Measurements from ENCODE around the gene XK.
"Not testable (repeated sequence)": the region's sequence is repeated elsewhere in the genome, so short reads cannot be mapped to it uniquely, and the experiment has no call there.

Gene XK

GRCh38 chrX:37685381-37686359 is at the start of gene XK:
TSS of gene XK (plus strand) at chrX:37685791. CDS start at chrX:37685962, 171 bp downstream.
- Histone ChIP-seq H3K4me1 (ENCODE audit: control insufficient read depth in 5 of 5, insufficient read depth in 5 of 5, low read length in 5 of 5) (peaks cover 0 to 5% (median 4%) of the 10 kb centered on the region in 5 donors), H3K4me3 (ENCODE audit: low read depth in 1 of 5, low read length in 5 of 5) (peak within 1 kb of the TSS in 4 of 5 donors; percentile 50 to 68 (median 56)), H3K9me3 (ENCODE audit: control insufficient read depth in 5 of 5, low read length in 5 of 5) (no peaks in the 10 kb centered on the region), H3K9ac (ENCODE audit: low read length in 5 of 5) (peak within 1 kb of the TSS in 1 of 5 donors; percentile 31), H3K27ac (ENCODE audit: low read depth, low read length) (no peak within 1 kb of the TSS), H3K36me3 (ENCODE audit: control insufficient read depth in 5 of 5, insufficient read depth in 5 of 5, low read length in 5 of 5) (no peaks in the 10 kb centered on the region), H3K27me3 (ENCODE audit: control insufficient read depth in 5 of 5, insufficient read depth in 4 of 5, low read length in 5 of 5) (peaks cover 3 to 8% (median 4%) of the 10 kb centered on the region in 5 donors)

- no peak overlapping the region for H3K27ac ChIP-seq (ENCODE audit: low read depth, low read length)
- H3K9me3 ChIP-seq (ENCODE audit: control insufficient read depth in 5 of 5, low read length in 5 of 5): no peaks in the 10 kb centered on the region
- H3K4me1 ChIP-seq (ENCODE audit: control insufficient read depth in 5 of 5, insufficient read depth in 5 of 5, low read length in 5 of 5): no peaks in the 10 kb centered on the region
- no peak overlapping the region for H3K9ac ChIP-seq (ENCODE audit: low read length in 5 of 5)
- no peaks in the 10 kb centered on the region for H3K36me3 ChIP-seq (ENCODE audit: control insufficient read depth in 5 of 5, insufficient read depth in 5 of 5, low read length in 5 of 5)
- peaks cover 0 to 7% (median 2%) of the 10 kb centered on the region in 5 donors for H3K27me3 ChIP-seq (ENCODE audit: control insufficient read depth in 5 of 5, insufficient read depth in 4 of 5, low read length in 5 of 5)
- no peak overlapping the region for H3K4me3 ChIP-seq (ENCODE audit: low read depth in 1 of 5, low read length in 5 of 5)
Observed at GRCh38 chrX:37638047-37638446, 47.5 kb upstream of the XK start.

GRCh38 chrX:37640142-37640541 is 45.4 kb upstream of the XK start:
- Histone ChIP-seq H3K36me3 (ENCODE audit: control insufficient read depth in 5 of 5, insufficient read depth in 5 of 5, low read length in 5 of 5) (no peaks in the 10 kb centered on the region), H3K27me3 (ENCODE audit: control insufficient read depth in 5 of 5, insufficient read depth in 4 of 5, low read length in 5 of 5) (peaks cover 0 to 9% (median 2%) of the 10 kb centered on the region in 5 donors), H3K4me3 (ENCODE audit: low read depth in 1 of 5, low read length in 5 of 5) (no peak overlapping the region), H3K27ac (ENCODE audit: low read depth, low read length) (no peak overlapping the region), H3K9ac (ENCODE audit: low read length in 5 of 5) (no peak overlapping the region), H3K9me3 (ENCODE audit: control insufficient read depth in 5 of 5, low read length in 5 of 5) (no peaks in the 10 kb centered on the region), H3K4me1 (ENCODE audit: control insufficient read depth in 5 of 5, insufficient read depth in 5 of 5, low read length in 5 of 5) (no peaks in the 10 kb centered on the region)

GRCh38 chrX:37641859-37642258 is 43.7 kb upstream of the XK start:
- Histone ChIP-seq H3K9me3 (ENCODE audit: control insufficient read depth in 5 of 5, low read length in 5 of 5) (no peaks in the 10 kb centered on the region), H3K9ac (ENCODE audit: low read length in 5 of 5) (no peak overlapping the region), H3K27me3 (ENCODE audit: control insufficient read depth in 5 of 5, insufficient read depth in 4 of 5, low read length in 5 of 5) (peaks cover 0 to 9% (median 2%) of the 10 kb centered on the region in 5 donors), H3K36me3 (ENCODE audit: control insufficient read depth in 5 of 5, insufficient read depth in 5 of 5, low read length in 5 of 5) (no peaks in the 10 kb centered on the region), H3K4me3 (ENCODE audit: low read depth in 1 of 5, low read length in 5 of 5) (no peak overlapping the region), H3K4me1 (ENCODE audit: control insufficient read depth in 5 of 5, insufficient read depth in 5 of 5, low read length in 5 of 5) (no peaks in the 10 kb centered on the region), H3K27ac (ENCODE audit: low read depth, low read length) (no peak overlapping the region)

DNA sequence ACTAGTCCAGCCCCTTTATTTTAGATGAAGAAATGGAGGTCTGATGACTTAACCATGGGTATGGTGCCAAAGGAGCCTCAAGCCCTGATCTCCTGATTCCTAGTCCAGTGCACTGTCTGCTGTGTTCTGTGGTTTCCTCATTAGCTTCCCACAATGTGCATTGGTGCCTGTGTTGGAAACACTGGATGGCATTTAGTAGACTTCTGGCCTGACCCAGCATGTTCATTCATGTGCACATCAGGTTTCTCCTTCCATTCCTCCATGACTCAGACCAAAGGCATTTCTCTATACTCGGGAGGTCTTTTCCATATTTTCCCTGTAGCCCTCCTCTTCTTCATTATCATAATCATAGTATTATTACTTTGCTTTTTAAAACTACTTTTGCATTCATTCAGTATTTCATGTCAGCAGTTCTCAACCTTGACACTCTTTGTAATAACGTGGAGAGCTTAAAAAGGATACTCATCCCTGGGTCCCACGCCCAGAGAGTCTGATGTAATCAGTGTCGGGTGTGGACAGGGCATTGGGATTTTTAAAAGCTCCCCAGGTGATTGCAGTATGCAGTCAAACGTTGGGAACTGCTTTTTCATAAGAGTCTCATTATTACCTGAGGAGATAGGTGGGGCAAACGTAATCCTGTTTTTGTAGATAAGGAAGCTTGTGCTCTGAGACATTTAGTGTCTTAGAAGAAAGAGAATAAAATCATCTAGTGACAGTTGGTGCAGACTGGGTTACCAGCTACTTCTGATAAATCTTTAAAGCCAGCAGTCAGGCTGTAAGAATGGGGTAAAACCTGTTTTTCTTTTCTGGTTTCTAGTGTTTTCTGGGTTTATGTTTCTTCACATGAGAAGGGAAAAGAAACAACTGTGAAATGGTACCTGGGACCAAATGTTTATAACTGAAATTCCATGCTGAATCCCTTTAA is 40.9 kb upstream of the XK start:
- H3K9ac ChIP-seq (ENCODE audit: low read length in 5 of 5): no peak overlapping the region
- no peak overlapping the region for H3K27ac ChIP-seq (ENCODE audit: low read depth, low read length)

DNA sequence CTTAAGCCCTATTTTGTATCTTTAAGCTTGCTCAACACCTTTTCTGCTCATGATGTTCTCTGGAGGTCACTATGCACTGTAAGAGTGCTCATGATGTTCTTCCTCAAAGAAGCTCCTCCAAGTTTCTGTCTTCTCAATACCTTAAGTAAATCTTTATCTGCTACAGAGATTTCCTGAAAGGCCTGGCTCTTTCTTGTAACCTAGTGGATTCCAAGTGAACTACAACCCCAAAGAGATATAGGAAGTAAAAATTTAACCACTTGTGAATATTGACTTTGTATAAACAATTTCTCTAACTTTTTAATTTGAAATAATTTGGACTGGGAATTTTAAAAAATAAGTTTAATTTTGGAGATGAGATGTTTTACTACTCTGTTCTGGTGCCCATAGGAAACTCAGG is 39.3 kb upstream of the XK start:
- H3K4me3 ChIP-seq (ENCODE audit: low read depth in 1 of 5, low read length in 5 of 5): no peak overlapping the region
- no peak overlapping the region for H3K9ac ChIP-seq (ENCODE audit: low read length in 5 of 5)
- no peaks in the 10 kb centered on the region for H3K9me3 ChIP-seq (ENCODE audit: control insufficient read depth in 5 of 5, low read length in 5 of 5)
- no peaks in the 10 kb centered on the region for H3K36me3 ChIP-seq (ENCODE audit: control insufficient read depth in 5 of 5, insufficient read depth in 5 of 5, low read length in 5 of 5)
- H3K27me3 ChIP-seq (ENCODE audit: control insufficient read depth in 5 of 5, insufficient read depth in 4 of 5, low read length in 5 of 5): peaks cover 0 to 7% (median 2%) of the 10 kb centered on the region in 5 donors
- no peaks in the 10 kb centered on the region for H3K4me1 ChIP-seq (ENCODE audit: control insufficient read depth in 5 of 5, insufficient read depth in 5 of 5, low read length in 5 of 5)
- no peak overlapping the region for H3K27ac ChIP-seq (ENCODE audit: low read depth, low read length)

More for the DNA sequence above, 40.9 kb upstream of the XK start:
- H3K4me3 ChIP-seq (ENCODE audit: low read depth in 1 of 5, low read length in 5 of 5): no peak overlapping the region
- H3K27me3 ChIP-seq (ENCODE audit: control insufficient read depth in 5 of 5, insufficient read depth in 4 of 5, low read length in 5 of 5): peaks cover 0 to 7% (median 2%) of the 10 kb centered on the region in 5 donors
- no peaks in the 10 kb centered on the region for H3K4me1 ChIP-seq (ENCODE audit: control insufficient read depth in 5 of 5, insufficient read depth in 5 of 5, low read length in 5 of 5)
- no peaks in the 10 kb centered on the region for H3K9me3 ChIP-seq (ENCODE audit: control insufficient read depth in 5 of 5, low read length in 5 of 5)
- H3K36me3 ChIP-seq (ENCODE audit: control insufficient read depth in 5 of 5, insufficient read depth in 5 of 5, low read length in 5 of 5): no peaks in the 10 kb centered on the region

- not testable (repeated sequence) for H3K36me3 ChIP-seq (ENCODE audit: control insufficient read depth in 5 of 5, insufficient read depth in 5 of 5, low read length in 5 of 5); H3K27me3 ChIP-seq (ENCODE audit: control insufficient read depth in 5 of 5, insufficient read depth in 4 of 5, low read length in 5 of 5); H3K4me3 ChIP-seq (ENCODE audit: low read depth in 1 of 5, low read length in 5 of 5); H3K9ac ChIP-seq (ENCODE audit: low read length in 5 of 5); H3K4me1 ChIP-seq (ENCODE audit: control insufficient read depth in 5 of 5, insufficient read depth in 5 of 5, low read length in 5 of 5); H3K9me3 ChIP-seq (ENCODE audit: control insufficient read depth in 5 of 5, low read length in 5 of 5); H3K27ac ChIP-seq (ENCODE audit: low read depth, low read length)
Observed at GRCh38 chrX:37650879-37651278, 34.7 kb upstream of the XK start.

DNA sequence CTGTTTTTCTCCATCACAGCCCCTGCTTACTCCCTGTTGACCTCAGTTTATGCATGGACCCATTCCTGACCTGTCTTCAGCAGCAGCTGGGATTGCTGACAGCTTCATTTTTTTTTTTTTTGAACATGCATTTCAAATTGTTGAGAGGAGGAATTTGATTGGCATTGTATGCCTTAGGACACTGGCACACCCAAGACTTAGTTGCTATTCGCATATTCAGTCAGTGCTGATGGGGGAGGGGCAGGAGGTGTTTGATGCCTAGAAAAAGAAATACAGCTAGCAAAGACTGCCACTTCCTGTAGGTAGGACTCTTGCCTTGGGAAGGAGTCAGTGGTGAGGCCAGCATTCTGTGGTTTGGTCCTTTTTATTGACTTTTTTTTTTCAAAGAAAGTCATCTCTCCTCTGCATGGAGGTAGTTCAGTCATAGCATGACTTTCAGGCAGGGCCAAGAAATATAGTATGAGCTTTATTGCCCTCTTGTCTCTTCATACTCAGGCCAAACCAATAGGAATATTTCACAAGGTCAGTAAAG is 33.6 kb upstream of the XK start:
- Histone ChIP-seq H3K36me3 (ENCODE audit: control insufficient read depth in 5 of 5, insufficient read depth in 5 of 5, low read length in 5 of 5) (no peaks in the 10 kb centered on the region), H3K27me3 (ENCODE audit: control insufficient read depth in 5 of 5, insufficient read depth in 4 of 5, low read length in 5 of 5) (peaks cover 0 to 10% (median 0%) of the 10 kb centered on the region in 5 donors), H3K9me3 (ENCODE audit: control insufficient read depth in 5 of 5, low read length in 5 of 5) (no peaks in the 10 kb centered on the region), H3K4me3 (ENCODE audit: low read depth in 1 of 5, low read length in 5 of 5) (no peak overlapping the region), H3K9ac (ENCODE audit: low read length in 5 of 5) (no peak overlapping the region), H3K4me1 (ENCODE audit: control insufficient read depth in 5 of 5, insufficient read depth in 5 of 5, low read length in 5 of 5) (no peaks in the 10 kb centered on the region), H3K27ac (ENCODE audit: low read depth, low read length) (no peak overlapping the region)

- Histone ChIP-seq H3K36me3 (ENCODE audit: control insufficient read depth in 5 of 5, insufficient read depth in 5 of 5, low read length in 5 of 5) (no peaks in the 10 kb centered on the region), H3K4me3 (ENCODE audit: low read depth in 1 of 5, low read length in 5 of 5) (no peak overlapping the region), H3K4me1 (ENCODE audit: control insufficient read depth in 5 of 5, insufficient read depth in 5 of 5, low read length in 5 of 5) (no peaks in the 10 kb centered on the region), H3K27me3 (ENCODE audit: control insufficient read depth in 5 of 5, insufficient read depth in 4 of 5, low read length in 5 of 5) (peaks cover 0 to 11% (median 0%) of the 10 kb centered on the region in 5 donors), H3K9ac (ENCODE audit: low read length in 5 of 5) (no peak overlapping the region), H3K27ac (ENCODE audit: low read depth, low read length) (no peak overlapping the region), H3K9me3 (ENCODE audit: control insufficient read depth in 5 of 5, low read length in 5 of 5) (no peaks in the 10 kb centered on the region)
Observed at GRCh38 chrX:37652589-37653231, 32.9 kb upstream of the XK start.

All from subcutaneous abdominal adipose tissue (tissue), 5 donors.